ENCODE results near the gene RDH11.

RDH11 gene

DNA sequence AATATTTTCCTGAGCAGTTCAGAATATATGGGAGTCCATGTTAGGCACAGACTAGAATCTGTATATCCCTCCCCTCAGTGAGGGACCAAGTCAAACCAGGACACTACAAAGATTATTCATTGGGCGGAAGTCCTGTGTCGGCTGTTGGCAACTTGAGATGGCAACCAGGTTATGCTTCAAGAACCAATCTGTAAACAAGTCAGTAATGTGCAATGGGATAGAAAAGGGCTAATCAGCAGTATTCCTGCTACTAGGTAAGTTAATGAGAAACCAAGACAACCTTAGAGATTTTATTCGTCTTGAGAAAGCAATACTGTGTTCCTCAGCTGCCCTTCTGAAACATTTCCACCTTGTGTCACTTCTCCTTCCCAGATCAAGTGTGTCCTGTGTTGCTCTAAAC is 49.4 kb downstream of the RDH11 start:
- WGBS, result 93% methylated on average over 3 of the region's 3 CpGs
- no peaks in the 10 kb centered on the region for H3K9me3 ChIP-seq (ENCODE audit: insufficient read depth, low read depth, low read length)
- H3K9ac ChIP-seq (ENCODE audit: low read depth, low read length), result no peak overlapping the region
- no peaks in the 10 kb centered on the region for H3K4me1 ChIP-seq (ENCODE audit: insufficient read depth, low read length)
- H3K27ac ChIP-seq (ENCODE audit: low read depth, low read length), result no peak overlapping the region
- peaks cover 74% of the 10 kb centered on the region for H3K36me3 ChIP-seq (ENCODE audit: insufficient read depth, low read length)
- H3K27me3 ChIP-seq (ENCODE audit: insufficient read depth, low read length), result no peaks in the 10 kb centered on the region
- no peak overlapping the region for H3K4me3 ChIP-seq (ENCODE audit: low read length)

DNA sequence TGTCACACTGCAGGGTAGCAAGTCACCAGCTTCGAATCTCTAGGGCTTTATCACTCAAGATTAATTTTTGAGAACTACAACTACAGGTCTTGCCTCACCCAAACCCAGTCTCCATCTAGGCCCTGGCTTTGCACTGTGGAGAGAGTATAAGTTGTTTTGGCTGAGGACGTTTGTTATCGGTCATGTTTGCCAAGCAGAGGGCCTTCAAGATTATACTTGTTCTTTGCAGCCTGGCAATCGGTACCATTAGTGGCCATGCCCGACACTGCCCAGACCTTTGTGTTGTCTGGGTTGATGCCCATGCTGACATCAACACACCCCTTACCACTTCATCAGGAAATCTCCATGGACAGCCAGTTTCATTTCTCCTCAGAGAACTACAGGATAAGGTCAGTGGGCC is 50.1 kb downstream of the RDH11 start:
- H3K36me3 ChIP-seq (ENCODE audit: insufficient read depth, low read length), result peaks cover 67% of the 10 kb centered on the region
- 92% methylated on average over 5 of the region's 5 CpGs for WGBS
- no peaks in the 10 kb centered on the region for H3K9me3 ChIP-seq (ENCODE audit: insufficient read depth, low read depth, low read length)
- H3K4me1 ChIP-seq (ENCODE audit: insufficient read depth, low read length), result no peaks in the 10 kb centered on the region
- no peaks in the 10 kb centered on the region for H3K27me3 ChIP-seq (ENCODE audit: insufficient read depth, low read length)
- no peak overlapping the region for H3K4me3 ChIP-seq (ENCODE audit: low read length)
- no peak overlapping the region for H3K27ac ChIP-seq (ENCODE audit: low read depth, low read length)
- no peak overlapping the region for H3K9ac ChIP-seq (ENCODE audit: low read depth, low read length)

DNA sequence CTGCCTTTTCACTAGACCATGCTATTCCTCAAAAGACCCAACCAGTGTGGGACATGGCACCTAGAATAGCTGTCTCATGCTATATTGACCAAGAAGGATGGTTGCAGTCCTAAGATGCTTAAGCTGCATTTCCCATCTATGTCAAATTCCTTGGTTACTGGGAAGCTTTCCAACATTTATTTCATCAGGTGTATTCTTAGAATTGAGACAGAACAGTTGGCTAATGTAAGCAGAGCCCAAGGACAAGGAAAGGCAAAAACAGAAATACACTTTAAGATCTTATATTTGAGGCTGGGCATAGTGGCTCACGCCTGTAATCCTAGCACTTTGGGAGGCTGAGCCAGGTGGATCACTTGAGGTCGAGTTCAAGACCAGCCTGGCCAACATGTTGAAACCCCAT is 51.1 kb downstream of the RDH11 start:
- H3K36me3 ChIP-seq (ENCODE audit: insufficient read depth, low read length), result peaks cover 57% of the 10 kb centered on the region
- no peak overlapping the region for H3K9ac ChIP-seq (ENCODE audit: low read depth, low read length)
- H3K27ac ChIP-seq (ENCODE audit: low read depth, low read length), result no peak overlapping the region
- H3K4me1 ChIP-seq (ENCODE audit: insufficient read depth, low read length), result no peaks in the 10 kb centered on the region
- no peaks in the 10 kb centered on the region for H3K27me3 ChIP-seq (ENCODE audit: insufficient read depth, low read length)
- no peaks in the 10 kb centered on the region for H3K9me3 ChIP-seq (ENCODE audit: insufficient read depth, low read depth, low read length)
- H3K4me3 ChIP-seq (ENCODE audit: low read length), result no peak overlapping the region
- WGBS, result 86% methylated on average over 2 of the region's 2 CpGs

GRCh38 chr14:67643713-67644112 is 51.9 kb downstream of the RDH11 start:
- no peak overlapping the region for H3K4me3 ChIP-seq (ENCODE audit: low read length)
- H3K27me3 ChIP-seq (ENCODE audit: insufficient read depth, low read length), result no peaks in the 10 kb centered on the region
- H3K9ac ChIP-seq (ENCODE audit: low read depth, low read length), result no peak overlapping the region
- WGBS, result 50% methylated on average over 1 of the region's 1 CpG
- H3K9me3 ChIP-seq (ENCODE audit: insufficient read depth, low read depth, low read length), result no peaks in the 10 kb centered on the region
- H3K27ac ChIP-seq (ENCODE audit: low read depth, low read length), result no peak overlapping the region
- H3K4me1 ChIP-seq (ENCODE audit: insufficient read depth, low read length), result no peaks in the 10 kb centered on the region
- H3K36me3 ChIP-seq (ENCODE audit: insufficient read depth, low read length), result peaks cover 50% of the 10 kb centered on the region

DNA sequence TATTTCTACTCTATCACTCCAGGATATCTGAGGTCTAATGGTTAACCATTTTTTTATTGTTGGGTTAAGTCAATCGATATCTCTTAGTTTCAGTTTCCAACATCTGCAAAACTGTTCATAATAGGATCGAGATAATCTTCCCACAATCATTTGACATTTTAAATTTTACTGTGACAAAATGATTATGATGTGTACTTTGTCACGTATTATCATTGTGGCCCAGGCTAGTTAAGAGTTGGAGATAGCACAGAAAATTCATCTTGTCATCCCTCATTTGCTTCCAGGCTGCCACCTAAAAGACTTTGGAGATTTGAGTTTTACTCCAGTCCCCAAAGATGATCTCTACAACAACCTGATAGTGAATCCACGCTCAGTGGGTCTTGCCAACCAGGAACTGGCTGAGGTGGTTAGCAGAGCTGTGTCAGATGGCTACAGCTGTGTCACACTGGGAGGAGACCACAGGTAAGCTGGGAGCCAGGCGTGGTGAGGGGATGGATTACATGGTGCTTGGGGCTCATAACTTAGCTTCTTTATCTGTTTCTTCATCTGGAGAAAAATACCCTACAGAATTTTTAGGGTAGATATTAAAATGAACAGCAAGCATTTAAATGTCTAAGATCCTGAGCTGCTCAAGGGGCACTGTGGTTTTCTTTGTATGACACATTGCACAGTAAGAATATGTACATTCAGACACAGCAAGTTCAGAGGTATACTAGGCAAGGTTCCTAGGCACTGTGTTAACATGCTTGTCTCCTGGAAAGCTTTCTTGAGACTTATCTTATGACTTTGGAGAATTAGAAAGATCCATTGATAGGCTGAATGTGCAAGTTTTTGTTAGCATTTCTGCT is 53.4 kb downstream of the RDH11 start:
- Histone ChIP-seq H3K4me3 (ENCODE audit: low read length) (no peak overlapping the region), H3K9ac (ENCODE audit: low read depth, low read length) (no peak overlapping the region), H3K36me3 (ENCODE audit: insufficient read depth, low read length) (peaks cover 34% of the 10 kb centered on the region), H3K27ac (ENCODE audit: low read depth, low read length) (no peak overlapping the region), H3K27me3 (ENCODE audit: insufficient read depth, low read length) (no peaks in the 10 kb centered on the region), H3K4me1 (ENCODE audit: insufficient read depth, low read length) (no peaks in the 10 kb centered on the region), H3K9me3 (ENCODE audit: insufficient read depth, low read depth, low read length) (no peaks in the 10 kb centered on the region)
- WGBS, result 93% methylated on average over 3 of the region's 5 CpGs

DNA sequence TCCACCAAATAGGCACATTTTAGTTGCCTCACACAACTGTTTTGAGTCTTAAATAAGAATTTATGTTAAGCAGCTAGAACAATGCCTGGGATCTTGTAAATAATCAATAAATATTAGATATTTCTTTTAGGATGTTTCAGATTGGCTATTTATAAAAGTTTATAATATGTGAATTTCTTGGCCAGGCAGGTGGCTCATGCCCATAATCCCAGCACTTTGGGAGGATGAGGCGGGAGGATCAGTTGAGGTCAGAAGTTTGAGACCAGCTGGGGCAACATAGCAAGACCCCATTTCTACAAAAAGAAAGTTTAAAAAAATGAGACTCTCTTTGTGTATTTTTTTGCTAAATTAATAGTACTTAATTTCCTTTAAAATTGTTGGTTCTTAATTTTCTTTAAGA is 54.1 kb downstream of the RDH11 start:
- no peak overlapping the region for H3K4me3 ChIP-seq (ENCODE audit: low read length)
- H3K36me3 ChIP-seq (ENCODE audit: insufficient read depth, low read length), result peaks cover 28% of the 10 kb centered on the region
- no peaks in the 10 kb centered on the region for H3K27me3 ChIP-seq (ENCODE audit: insufficient read depth, low read length)
- H3K27ac ChIP-seq (ENCODE audit: low read depth, low read length), result no peak overlapping the region
- no peak overlapping the region for H3K9ac ChIP-seq (ENCODE audit: low read depth, low read length)
- H3K9me3 ChIP-seq (ENCODE audit: insufficient read depth, low read depth, low read length), result no peaks in the 10 kb centered on the region
- no peaks in the 10 kb centered on the region for H3K4me1 ChIP-seq (ENCODE audit: insufficient read depth, low read length)
- WGBS, result 100% methylated on average over 1 of the region's 1 CpG

DNA sequence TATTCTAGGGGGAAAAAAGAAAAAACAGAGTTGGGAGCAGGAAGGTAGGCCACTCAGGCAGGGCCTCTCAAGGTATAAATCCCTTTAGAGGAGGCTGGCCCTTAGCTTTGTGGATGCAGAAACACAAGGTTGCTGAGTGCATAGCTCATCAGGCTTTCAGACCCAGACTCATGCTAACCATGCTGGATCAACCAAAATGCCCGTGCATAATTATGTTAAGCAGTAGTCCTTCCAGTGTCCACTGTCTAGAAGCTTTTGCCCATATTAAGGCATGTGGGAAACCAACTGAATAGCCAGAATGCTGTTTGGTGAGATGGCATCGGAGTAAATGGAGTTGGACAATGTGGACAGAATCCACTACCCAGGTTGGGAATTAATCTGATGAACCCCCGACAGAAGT is 56.9 kb downstream of the RDH11 start:
- Histone ChIP-seq H3K27ac (ENCODE audit: low read depth, low read length) (no peak overlapping the region), H3K27me3 (ENCODE audit: insufficient read depth, low read length) (no peaks in the 10 kb centered on the region), H3K9me3 (ENCODE audit: insufficient read depth, low read depth, low read length) (no peaks in the 10 kb centered on the region), H3K4me1 (ENCODE audit: insufficient read depth, low read length) (no peaks in the 10 kb centered on the region), H3K9ac (ENCODE audit: low read depth, low read length) (no peak overlapping the region), H3K4me3 (ENCODE audit: low read length) (no peak overlapping the region), H3K36me3 (ENCODE audit: insufficient read depth, low read length) (peaks cover 6% of the 10 kb centered on the region; the same call in 1 of the 2 replicates)
- 97% methylated on average over 3 of the region's 3 CpGs for WGBS

DNA sequence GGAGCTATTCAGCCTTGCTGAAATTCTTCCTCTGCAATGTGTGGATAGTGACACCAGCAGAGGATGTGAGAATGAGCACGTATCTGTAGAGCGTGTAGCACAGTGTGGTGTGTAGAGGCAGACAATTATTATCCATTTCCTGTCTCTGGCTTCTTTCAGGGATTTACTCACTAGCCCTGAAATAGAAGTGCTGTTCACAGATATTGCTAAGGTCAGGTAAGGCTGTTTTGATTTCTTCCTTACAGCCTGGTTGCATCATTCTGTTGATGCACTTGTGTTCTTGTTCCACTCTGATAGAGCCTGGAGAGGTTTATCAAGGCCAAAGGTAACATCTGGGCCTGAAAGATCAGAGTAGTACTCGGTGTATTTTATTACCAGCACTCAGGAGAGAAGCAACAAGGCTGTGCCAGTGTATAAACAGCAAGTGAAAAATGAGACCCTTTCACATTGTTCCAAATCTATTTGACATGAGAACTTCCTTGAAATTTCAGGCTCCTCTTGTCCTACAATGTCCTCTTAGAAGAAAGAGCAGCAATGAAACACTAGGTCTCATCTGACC is 59.1 kb downstream of the RDH11 start:
- no peak overlapping the region for H3K4me3 ChIP-seq (ENCODE audit: low read length)
- peaks cover 5% of the 10 kb centered on the region; the same call in 1 of the 2 replicates for H3K36me3 ChIP-seq (ENCODE audit: insufficient read depth, low read length)
- H3K4me1 ChIP-seq (ENCODE audit: insufficient read depth, low read length), result no peaks in the 10 kb centered on the region
- no peak overlapping the region for H3K9ac ChIP-seq (ENCODE audit: low read depth, low read length)
- H3K27me3 ChIP-seq (ENCODE audit: insufficient read depth, low read length), result no peaks in the 10 kb centered on the region
- WGBS, result 82% methylated on average over 3 of the region's 3 CpGs
- H3K9me3 ChIP-seq (ENCODE audit: insufficient read depth, low read depth, low read length), result no peaks in the 10 kb centered on the region
- H3K27ac ChIP-seq (ENCODE audit: low read depth, low read length), result no peak overlapping the region

- Histone ChIP-seq H3K4me3 (ENCODE audit: low read length) (no peak overlapping the region), H3K9ac (ENCODE audit: low read depth, low read length) (no peak overlapping the region), H3K36me3 (ENCODE audit: insufficient read depth, low read length) (peaks cover 5% of the 10 kb centered on the region; the same call in 1 of the 2 replicates), H3K27me3 (ENCODE audit: insufficient read depth, low read length) (no peaks in the 10 kb centered on the region), H3K9me3 (ENCODE audit: insufficient read depth, low read depth, low read length) (no peaks in the 10 kb centered on the region), H3K4me1 (ENCODE audit: insufficient read depth, low read length) (no peaks in the 10 kb centered on the region), H3K27ac (ENCODE audit: low read depth, low read length) (no peak overlapping the region)
- WGBS, result 96% methylated on average over 5 of the region's 5 CpGs
These were observed 62.0 kb downstream of the RDH11 start for GRCh38 chr14:67633451-67634147.

GRCh38 chr14:67630938-67631337 is 64.6 kb downstream of the RDH11 start:
- Histone ChIP-seq H3K9ac (ENCODE audit: low read depth, low read length) (no peak overlapping the region), H3K36me3 (ENCODE audit: insufficient read depth, low read length) (peaks cover 5% of the 10 kb centered on the region; the same call in 1 of the 2 replicates), H3K9me3 (ENCODE audit: insufficient read depth, low read depth, low read length) (no peaks in the 10 kb centered on the region), H3K4me3 (ENCODE audit: low read length) (no peak overlapping the region), H3K27ac (ENCODE audit: low read depth, low read length) (no peak overlapping the region), H3K4me1 (ENCODE audit: insufficient read depth, low read length) (no peaks in the 10 kb centered on the region), H3K27me3 (ENCODE audit: insufficient read depth, low read length) (no peaks in the 10 kb centered on the region)
- WGBS, result 92% methylated on average over 5 of the region's 5 CpGs

DNA sequence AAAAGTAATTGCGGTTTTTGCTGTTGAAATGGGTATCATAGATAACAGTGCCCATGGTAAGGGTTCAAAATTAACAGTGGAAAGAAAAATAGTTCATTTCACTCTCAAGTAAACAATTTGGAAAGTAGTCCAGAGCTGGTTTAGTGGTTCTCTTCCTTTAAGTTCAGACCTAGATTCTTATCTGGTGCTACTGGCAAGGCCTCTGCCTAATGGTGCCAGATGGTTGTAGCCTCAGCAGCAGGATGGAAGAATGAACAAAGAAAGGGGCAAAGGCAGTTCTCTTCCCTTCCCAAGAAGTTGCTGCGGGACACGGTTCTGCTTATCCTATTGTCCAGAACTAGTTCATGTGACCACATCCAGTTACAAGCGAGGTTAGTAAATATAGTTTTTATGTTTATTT is 65.4 kb downstream of the RDH11 start:
- H3K36me3 ChIP-seq (ENCODE audit: insufficient read depth, low read length), result peaks cover 5% of the 10 kb centered on the region; the same call in 1 of the 2 replicates
- no peaks in the 10 kb centered on the region for H3K9me3 ChIP-seq (ENCODE audit: insufficient read depth, low read depth, low read length)
- H3K27me3 ChIP-seq (ENCODE audit: insufficient read depth, low read length), result no peaks in the 10 kb centered on the region
- H3K4me3 ChIP-seq (ENCODE audit: low read length), result no peak overlapping the region
- H3K4me1 ChIP-seq (ENCODE audit: insufficient read depth, low read length), result no peaks in the 10 kb centered on the region
- no peak overlapping the region for H3K27ac ChIP-seq (ENCODE audit: low read depth, low read length)
- H3K9ac ChIP-seq (ENCODE audit: low read depth, low read length), result no peak overlapping the region
- WGBS, result 98% methylated on average over 3 of the region's 4 CpGs

Measured in HUES64 (cell line).